Endothelial cell of umbilical vein (primary cell): ENCODE data around the gene ICE1. TPM values are rescaled to one million over a fixed set of nuclear protein-coding genes. Genes with fewer than 3 reads are reported as not detected.

Experiments used
- BruUV-seq: library from RNA; stranded (reverse); fragments of 400-500 nt; replicated peaks from 2 replicates; lab custom pipeline; 2021; lab: Mats Ljungman, UMichigan
- CTCF ChIA-PET: fragments of 300-600, 350-600 bp; sonication (Branson Sonifier 250); formaldehyde crosslinking; loops from one replicate; lab custom pipeline; 2021; ENCODE audit warnings: antibody characterized with exemption, inconsistent platforms; lab: Charles Lee
- POLR2A ChIA-PET: fragments of 300-600, 350-600 bp; sonication (Branson Sonifier 250); formaldehyde crosslinking; loops from one replicate; lab custom pipeline; 2021; ENCODE audit warnings: antibody characterized with exemption, inconsistent platforms; lab: Charles Lee
- DNase-seq: peaks from one replicate; pipeline ENCODE4 v3.0.0-alpha.2; 2011; ENCODE audit warnings: low read depth, low spot score
- FAIRE-seq: peaks from 2 replicates; lab custom pipeline; 2011; peaks lifted over from hg19 to GRCh38; lab: Jason Lieb, UNC
- H2AFZ ChIP-seq: 2 replicates; pipeline ENCODE4 v1.6.0; 2012; ENCODE audit warnings: low read depth, low read length, control low read depth, inconsistent platforms
- H3K27ac ChIP-seq: 2 replicates; pipeline ENCODE4 v1.5.1; 2011; ENCODE audit warnings: low read depth, mild to moderate bottlenecking, control low read depth, low read length, moderate library complexity; ENCODE audit not compliant: insufficient read depth
- H3K27me3 ChIP-seq, 2 experiments: 2 replicates each; pipeline versions ENCODE4 v1.6.0 to v1.6.1; 2011; ENCODE audit warnings: low read length in 2 of 2, mixed read lengths in 1 of 2; ENCODE audit not compliant: control insufficient read depth in 2 of 2, insufficient read depth in 2 of 2
- H3K36me3 ChIP-seq, 2 experiments: 2 replicates in 1 of 2; 3 replicates in 1 of 2; pipeline ENCODE4 v1.5.1; 2011; ENCODE audit warnings: low read length in 2 of 2, mild to moderate bottlenecking in 1 of 2, moderate library complexity in 1 of 2; ENCODE audit not compliant: control insufficient read depth in 2 of 2, insufficient read depth in 2 of 2; ENCODE audit errors: extremely low read depth in 1 of 2
- H3K4me1 ChIP-seq: 3 replicates; pipeline ENCODE4 v1.5.1; 2011; ENCODE audit warnings: mild to moderate bottlenecking, low read length; ENCODE audit not compliant: control insufficient read depth, insufficient read depth; ENCODE audit errors: extremely low read depth
- H3K4me2 ChIP-seq: 2 replicates; pipeline ENCODE4 v1.6.1; 2011; ENCODE audit warnings: low read length, control low read depth, mixed read lengths; ENCODE audit not compliant: insufficient read depth
- H3K4me3 ChIP-seq, 3 experiments: fragments of 200-600 bp in 1 of 3; sonication (generic), shearing (Covaris generic) in 1 of 3; replicated peaks in 1 of 3; 2 replicates each; pipeline ENCODE4 v1.5.1; 2011 to 2016; ENCODE audit warnings: control low read depth in 3 of 3, low read length in 3 of 3, mild to moderate bottlenecking in 2 of 3, inconsistent platforms in 1 of 3, low read depth in 1 of 3, moderate library complexity in 1 of 3; ENCODE audit not compliant: insufficient read depth in 1 of 3
- H3K79me2 ChIP-seq: 2 replicates; pipeline ENCODE4 v1.6.0; 2012; ENCODE audit warnings: low read length, inconsistent platforms; ENCODE audit not compliant: control insufficient read depth, insufficient read depth
- H3K9ac ChIP-seq: replicated peaks from 2 replicates; pipeline ENCODE3; 2011; ENCODE audit warnings: low read length, control low read depth; ENCODE audit not compliant: insufficient read depth; ENCODE audit errors: extremely low read depth
- H3K9me1 ChIP-seq: replicated peaks from 3 replicates; pipeline ENCODE4 v1.6.0; 2011; ENCODE audit warnings: mild to moderate bottlenecking, low read length; ENCODE audit not compliant: control insufficient read depth, insufficient read depth; ENCODE audit errors: extremely low read depth
- H3K9me3 ChIP-seq: replicated peaks from 2 replicates; pipeline ENCODE4 v1.5.1; 2012; ENCODE audit warnings: low read length, inconsistent platforms; ENCODE audit not compliant: control insufficient read depth, insufficient read depth
- H4K20me1 ChIP-seq: replicated peaks from 2 replicates; pipeline ENCODE3; 2011; ENCODE audit warnings: mild to moderate bottlenecking, low read length; ENCODE audit not compliant: control insufficient read depth, insufficient read depth; ENCODE audit errors: extremely low read depth
- EZH2 ChIP-seq: IDR thresholded peaks from 2 replicates; pipeline ENCODE4 v1.6.1; 2012; ENCODE audit warnings: borderline replicate concordance, low read depth, mild to moderate bottlenecking, moderate library complexity, low read length, inconsistent platforms; ENCODE audit not compliant: severe bottlenecking
- FOS ChIP-seq: IDR thresholded peaks from 2 replicates; pipeline ENCODE4 v1.6.1; 2011; ENCODE audit warnings: mild to moderate bottlenecking, low read length, moderate library complexity, borderline replicate concordance; ENCODE audit not compliant: insufficient read depth
- GATA2 ChIP-seq: IDR thresholded peaks from 2 replicates; pipeline ENCODE4 v1.7.0; 2011; ENCODE audit warnings: low read depth, mild to moderate bottlenecking, moderate library complexity, mixed read lengths, low read length; ENCODE audit not compliant: insufficient read length, insufficient read depth
- JUN ChIP-seq: IDR thresholded peaks from 2 replicates; pipeline ENCODE4 v1.6.1; 2011; ENCODE audit warnings: borderline replicate concordance, low read depth; ENCODE audit not compliant: insufficient read length, insufficient read depth
- MYC ChIP-seq: IDR thresholded peaks from one replicate; pipeline ENCODE4 v1.6.1; 2011; ENCODE audit warnings: mild to moderate bottlenecking, low read depth, low read length
- POLR2A ChIP-seq: IDR thresholded peaks from 2 replicates; pipeline ENCODE4 v1.6.1; 2012; ENCODE audit warnings: low read depth, mild to moderate bottlenecking, control low read depth, low read length
- POLR2AphosphoS5 ChIP-seq: IDR thresholded peaks from 2 replicates; pipeline ENCODE4 v1.6.1; 2012; ENCODE audit warnings: low read depth, mild to moderate bottlenecking, control low read depth, low read length, moderate library complexity; ENCODE audit not compliant: insufficient read depth
- dilution Hi-C: fragments of 300-500 bp; cut with MboI; formaldehyde crosslinking; loops from one replicate; pipeline ENCODE4 v1.15.0; 2019; ENCODE audit warnings: low sequenced_read_pairs; ENCODE audit not compliant: extremely low pct_ligation_motif_present
- intact Hi-C: fragments of 100-400 bp; cut with micrococcal nuclease; formaldehyde crosslinking; loops from one replicate; pipeline ENCODE4 v1.10.0; 2022
- polyA plus RNA-seq, 4 experiments: library from polyadenylated mRNA; depleted of rRNA in 3 of 4; stranded (reverse) in 3 of 4; unstranded in 1 of 4; fragments of >200 nt; gene quantifications; 2 replicates each; pipeline versions ENCODE4 v1.2.1 to v1.2.3, GENCODE V29; 2011 to 2012; ENCODE audit warnings: missing spikeins in 1 of 4
- total RNA-seq: library from RNA; stranded (reverse); gene quantifications from 2 replicates; pipeline ENCODE4 v1.2.3, GENCODE V29; 2021
- TF ChIP-seq, protein P1 (sequence below): IDR thresholded peaks from 2 replicates; pipeline ENCODE4 v1.6.1; 2011; ENCODE audit not compliant: insufficient read depth, insufficient read length
- TF ChIP-seq, protein P2 (sequence below), 2 donors: IDR thresholded peaks; 1 replicate in 1 of 2; 2 replicates in 1 of 2; pipeline ENCODE4 v1.5.1; 2011; ENCODE audit warnings: low read length in 2 of 2, mild to moderate bottlenecking in 2 of 2, moderate library complexity in 2 of 2, control low read depth in 1 of 2, inconsistent platforms in 1 of 2, low read depth in 1 of 2; ENCODE audit not compliant: insufficient read depth in 1 of 2; ENCODE audit errors: extremely low read depth in 1 of 2

Gene ICE1
- total and polyA plus RNA-seq, 2 donors (not counting 3 experiments of a cell fraction or from before 2014, with no cell fraction given), result 8.8 to 29.1 TPM

DNA sequence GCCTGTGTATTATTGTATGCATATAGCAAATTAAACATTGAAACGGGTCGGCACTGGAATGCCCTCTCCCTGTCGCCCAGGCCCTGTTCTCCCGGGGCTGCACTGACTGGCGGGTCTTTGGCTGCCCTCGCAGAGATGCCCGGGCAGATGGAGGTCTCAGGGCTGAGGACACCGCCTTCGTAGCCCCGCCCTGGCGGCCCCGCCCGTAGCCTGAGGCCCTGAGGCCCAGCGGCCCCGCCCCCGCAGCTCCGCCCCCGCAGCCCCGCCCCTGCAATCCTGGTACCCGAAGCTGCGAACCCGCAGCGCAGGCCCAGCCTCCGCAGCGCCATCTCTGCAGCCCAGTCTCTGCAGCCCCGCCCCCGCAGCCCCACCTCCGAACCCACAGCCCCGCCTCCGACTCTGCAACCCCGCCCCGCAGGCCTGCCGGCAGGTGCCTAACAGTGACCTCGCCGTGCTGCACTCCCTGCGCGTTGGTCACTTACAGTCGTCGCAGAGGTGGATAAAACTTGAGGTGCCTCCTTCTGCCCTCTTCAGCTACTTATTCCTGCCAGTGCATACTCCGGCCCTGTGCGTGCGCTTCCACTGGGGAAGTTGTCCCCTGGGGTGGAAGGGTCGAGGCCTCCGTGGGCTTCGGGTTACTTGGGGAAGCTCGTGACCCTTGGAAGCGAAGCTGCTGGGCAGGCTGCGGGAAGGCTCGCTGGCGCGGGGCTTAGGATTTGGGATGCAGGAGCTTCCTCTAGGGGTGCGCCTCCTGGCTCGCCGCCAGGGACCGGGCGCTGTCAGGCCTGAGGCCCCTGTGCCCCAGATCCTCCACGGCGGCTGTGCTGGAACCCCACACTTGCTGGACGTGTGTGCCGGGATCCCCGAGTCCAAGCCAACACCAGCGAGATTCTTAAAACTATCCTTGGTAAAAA lies 72.3 kb downstream of the ICE1 start:
- no peaks in the 10 kb centered on the region for H3K9me3 ChIP-seq
- CTCF ChIA-PET, result interaction anchor here (0.6 to 2.5 kb wide), 4 partner anchors 11 to 1082 kb away, joined by 3 to 8 read pairs (median 4); no protein-coding TSS in a partner anchor
- peaks cover 2 to 7% of the 10 kb centered on the region in 2 experiments for H3K27me3 ChIP-seq
- TF ChIP-seq GATA2 (no peak), EZH2 (no peak), FOS (no peak), POLR2AphosphoS5 (no peak), MYC (no peak), JUN (no peak), POLR2A (no peak)
- TF ChIP-seq, protein P1, sequence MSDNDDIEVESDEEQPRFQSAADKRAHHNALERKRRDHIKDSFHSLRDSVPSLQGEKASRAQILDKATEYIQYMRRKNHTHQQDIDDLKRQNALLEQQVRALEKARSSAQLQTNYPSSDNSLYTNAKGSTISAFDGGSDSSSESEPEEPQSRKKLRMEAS, result no peak
- TF ChIP-seq, protein P2, sequence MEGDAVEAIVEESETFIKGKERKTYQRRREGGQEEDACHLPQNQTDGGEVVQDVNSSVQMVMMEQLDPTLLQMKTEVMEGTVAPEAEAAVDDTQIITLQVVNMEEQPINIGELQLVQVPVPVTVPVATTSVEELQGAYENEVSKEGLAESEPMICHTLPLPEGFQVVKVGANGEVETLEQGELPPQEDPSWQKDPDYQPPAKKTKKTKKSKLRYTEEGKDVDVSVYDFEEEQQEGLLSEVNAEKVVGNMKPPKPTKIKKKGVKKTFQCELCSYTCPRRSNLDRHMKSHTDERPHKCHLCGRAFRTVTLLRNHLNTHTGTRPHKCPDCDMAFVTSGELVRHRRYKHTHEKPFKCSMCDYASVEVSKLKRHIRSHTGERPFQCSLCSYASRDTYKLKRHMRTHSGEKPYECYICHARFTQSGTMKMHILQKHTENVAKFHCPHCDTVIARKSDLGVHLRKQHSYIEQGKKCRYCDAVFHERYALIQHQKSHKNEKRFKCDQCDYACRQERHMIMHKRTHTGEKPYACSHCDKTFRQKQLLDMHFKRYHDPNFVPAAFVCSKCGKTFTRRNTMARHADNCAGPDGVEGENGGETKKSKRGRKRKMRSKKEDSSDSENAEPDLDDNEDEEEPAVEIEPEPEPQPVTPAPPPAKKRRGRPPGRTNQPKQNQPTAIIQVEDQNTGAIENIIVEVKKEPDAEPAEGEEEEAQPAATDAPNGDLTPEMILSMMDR (IDR thresholded peaks at IDR 0.05; ENCODE audit: extremely low read depth in 1 of 2, insufficient read depth in 1 of 2, low read depth in 1 of 2, low read length in 2 of 2), result no peak
- POLR2A ChIA-PET, result no interaction called here
- H2AFZ ChIP-seq, result no peak overlapping the region
- BruUV-seq, result no TSS peak
- H3K9me1 ChIP-seq, result no peaks in the 10 kb centered on the region
- dilution Hi-C loops (no loop called here), intact Hi-C loops (loop anchor here (5.0 to 10.0 kb wide), 4 partner anchors 800 to 1250 kb away; partner anchors contain the start of gene MED10)
- H3K9ac ChIP-seq, result no peak overlapping the region
- no peak overlapping the region for H3K27ac ChIP-seq
- H3K79me2 ChIP-seq, result no peaks in the 10 kb centered on the region
- DNase-seq (peak; percentile 29), FAIRE-seq (no peak)
- H4K20me1 ChIP-seq, result no peaks in the 10 kb centered on the region
- peak overlapping the region in 1 of 3 experiments; percentile 20 for H3K4me3 ChIP-seq
- H3K4me2 ChIP-seq, result peak overlapping the region; percentile 38
- H3K36me3 ChIP-seq, result peaks cover 0 to 2% of the 10 kb centered on the region in 2 experiments
- peaks cover 3% of the 10 kb centered on the region for H3K4me1 ChIP-seq
